HEK293 (cell line): ENCODE measurements around the gene OR52W1.

Experiments
- GFI1B ChIP-seq: fragments of 450-650 bp; formaldehyde crosslinking; IDR thresholded peaks from 2 replicates; pipeline ENCODE4 v1.5.1; 2016; ENCODE audit warnings: missing biosample characterization, missing genetic modification characterization
- GLIS1 ChIP-seq: fragments of 450-650 bp; formaldehyde crosslinking; IDR thresholded peaks from 2 replicates; pipeline ENCODE4 v1.5.1; 2016; ENCODE audit warnings: missing biosample characterization, missing genetic modification characterization
- KLF16 ChIP-seq: fragments of 450-650 bp; formaldehyde crosslinking; IDR thresholded peaks from 2 replicates; pipeline ENCODE4 v1.5.1; 2017; ENCODE audit warnings: missing biosample characterization, missing genetic modification characterization
- PRDM1 ChIP-seq: fragments of 450-650 bp; formaldehyde crosslinking; IDR thresholded peaks from 2 replicates; pipeline ENCODE4; 2016; ENCODE audit warnings: missing biosample characterization, missing genetic modification characterization
- SP3 ChIP-seq: fragments of 450-650 bp; formaldehyde crosslinking; IDR thresholded peaks from 2 replicates; pipeline ENCODE4 v1.5.1; 2016; ENCODE audit warnings: missing biosample characterization, missing genetic modification characterization
- TCF7L2 ChIP-seq: IDR thresholded peaks from 2 replicates; pipeline ENCODE4 v1.6.1; 2011; ENCODE audit warnings: low read depth, mild to moderate bottlenecking, inconsistent platforms, low read length, moderate library complexity, borderline replicate concordance
- TRIM28 ChIP-seq: IDR thresholded peaks from 2 replicates; pipeline ENCODE4 v1.6.1; 2011; ENCODE audit warnings: low read length, control low read depth, borderline replicate concordance
- YY1 ChIP-seq: fragments of 450-650 bp; formaldehyde crosslinking; IDR thresholded peaks from 2 replicates; pipeline ENCODE4 v1.5.1; 2018; ENCODE audit warnings: missing biosample characterization, missing genetic modification characterization
- ZBTB17 ChIP-seq: fragments of 450-650 bp; formaldehyde crosslinking; IDR thresholded peaks from 2 replicates; pipeline ENCODE4 v1.5.1; 2016; ENCODE audit warnings: missing biosample characterization, missing genetic modification characterization
- ZBTB21 ChIP-seq: fragments of 450-650 bp; formaldehyde crosslinking; IDR thresholded peaks from 2 replicates; pipeline ENCODE4 v1.5.1; 2017; ENCODE audit warnings: missing biosample characterization, missing genetic modification characterization
- ZBTB7A ChIP-seq: fragments of 450-650 bp; formaldehyde crosslinking; IDR thresholded peaks from 2 replicates; pipeline ENCODE4 v1.5.1; 2016; ENCODE audit warnings: low read depth, missing biosample characterization, missing genetic modification characterization
- ZIC2 ChIP-seq: fragments of 450-650 bp; formaldehyde crosslinking; IDR thresholded peaks from 2 replicates; pipeline ENCODE4 v1.5.1; 2016; ENCODE audit warnings: missing biosample characterization, missing genetic modification characterization
- ZNF175 ChIP-seq: fragments of 450-650 bp; formaldehyde crosslinking; IDR thresholded peaks from 2 replicates; pipeline ENCODE4 v1.5.1; 2016; ENCODE audit warnings: missing biosample characterization, missing genetic modification characterization
- ZNF221 ChIP-seq: fragments of 450-650 bp; formaldehyde crosslinking; IDR thresholded peaks from 2 replicates; pipeline ENCODE4 v1.5.1; 2017; ENCODE audit warnings: missing biosample characterization, missing genetic modification characterization, borderline replicate concordance
- ZNF274 ChIP-seq, 2 experiments: fragments of 200-500 bp in 1 of 2; fragments of 450-650 bp in 1 of 2; sonication (Bioruptor generic) in 1 of 2; formaldehyde crosslinking in 1 of 2; IDR thresholded peaks; 2 replicates each; pipeline versions ENCODE4 v1.5.1 to v1.6.1; 2014 to 2016; ENCODE audit warnings: borderline replicate concordance in 1 of 2, inconsistent platforms in 1 of 2, low read length in 1 of 2, missing biosample characterization in 1 of 2, missing genetic modification characterization in 1 of 2
- ZNF350 ChIP-seq: fragments of 450-650 bp; formaldehyde crosslinking; IDR thresholded peaks from 2 replicates; pipeline ENCODE4 v1.5.0; 2017; ENCODE audit warnings: missing biosample characterization, mild to moderate bottlenecking, missing genetic modification characterization
- ZNF366 ChIP-seq: fragments of 450-650 bp; formaldehyde crosslinking; conservative IDR thresholded peaks from 2 replicates; pipeline ENCODE4 v1.5.1; 2016; ENCODE audit warnings: missing biosample characterization, missing genetic modification characterization
- ZNF37A ChIP-seq: fragments of 450-650 bp; IDR thresholded peaks from 2 replicates; pipeline ENCODE4 v1.5.1; 2018; ENCODE audit warnings: missing biosample characterization, missing genetic modification characterization
- ZNF404 ChIP-seq: fragments of 450-650 bp; formaldehyde crosslinking; IDR thresholded peaks from 2 replicates; pipeline ENCODE4 v1.5.1; 2017; ENCODE audit warnings: missing biosample characterization, missing genetic modification characterization
- ZNF48 ChIP-seq: fragments of 450-650 bp; formaldehyde crosslinking; IDR thresholded peaks from 2 replicates; pipeline ENCODE4 v1.5.1; 2016; ENCODE audit warnings: missing biosample characterization, missing genetic modification characterization
- ZNF514 ChIP-seq: fragments of 450-650 bp; formaldehyde crosslinking; IDR thresholded peaks from 2 replicates; pipeline ENCODE4 v1.5.1; 2016; ENCODE audit warnings: missing biosample characterization, missing genetic modification characterization
- ZNF549 ChIP-seq: fragments of 450-650 bp; IDR thresholded peaks from 2 replicates; pipeline ENCODE4 v1.5.1; 2018; ENCODE audit warnings: missing biosample characterization, missing genetic modification characterization, mild to moderate bottlenecking, inconsistent platforms, moderate library complexity
- ZNF560 ChIP-seq: fragments of 450-650 bp; formaldehyde crosslinking; IDR thresholded peaks from 2 replicates; pipeline ENCODE4 v1.5.1; 2017; ENCODE audit warnings: missing biosample characterization, missing genetic modification characterization, borderline replicate concordance
- ZNF792 ChIP-seq: fragments of 450-650 bp; formaldehyde crosslinking; IDR thresholded peaks from 2 replicates; pipeline ENCODE4 v1.5.1; 2016; ENCODE audit warnings: missing biosample characterization, missing genetic modification characterization
- ZSCAN23 ChIP-seq: fragments of 450-650 bp; formaldehyde crosslinking; IDR thresholded peaks from 2 replicates; pipeline ENCODE4 v1.5.1; 2016; ENCODE audit warnings: missing biosample characterization, missing genetic modification characterization
- ZSCAN30 ChIP-seq: fragments of 450-650 bp; IDR thresholded peaks from 2 replicates; pipeline ENCODE4 v1.5.1; 2018; ENCODE audit warnings: missing biosample characterization, mild to moderate bottlenecking, missing genetic modification characterization, moderate library complexity
- TF ChIP-seq, protein P1 (sequence below): fragments of 450-650 bp; formaldehyde crosslinking; IDR thresholded peaks from 2 replicates; pipeline ENCODE4 v1.5.1; 2016; ENCODE audit warnings: missing biosample characterization, missing genetic modification characterization
- TF ChIP-seq, protein P2 (sequence below): fragments of 450-650 bp; formaldehyde crosslinking; IDR thresholded peaks from 2 replicates; pipeline ENCODE4 v1.5.1; 2016; ENCODE audit warnings: missing biosample characterization, missing genetic modification characterization
- TF ChIP-seq, protein P3 (sequence below): fragments of 450-650 bp; formaldehyde crosslinking; IDR thresholded peaks from 2 replicates; pipeline ENCODE4 v1.5.1; 2016; ENCODE audit warnings: missing biosample characterization, missing genetic modification characterization
- TF ChIP-seq, protein P4 (sequence below): fragments of 450-650 bp; formaldehyde crosslinking; IDR thresholded peaks from 2 replicates; pipeline ENCODE4 v1.5.1; 2017; ENCODE audit warnings: missing biosample characterization, missing genetic modification characterization

Gene OR52W1

DNA sequence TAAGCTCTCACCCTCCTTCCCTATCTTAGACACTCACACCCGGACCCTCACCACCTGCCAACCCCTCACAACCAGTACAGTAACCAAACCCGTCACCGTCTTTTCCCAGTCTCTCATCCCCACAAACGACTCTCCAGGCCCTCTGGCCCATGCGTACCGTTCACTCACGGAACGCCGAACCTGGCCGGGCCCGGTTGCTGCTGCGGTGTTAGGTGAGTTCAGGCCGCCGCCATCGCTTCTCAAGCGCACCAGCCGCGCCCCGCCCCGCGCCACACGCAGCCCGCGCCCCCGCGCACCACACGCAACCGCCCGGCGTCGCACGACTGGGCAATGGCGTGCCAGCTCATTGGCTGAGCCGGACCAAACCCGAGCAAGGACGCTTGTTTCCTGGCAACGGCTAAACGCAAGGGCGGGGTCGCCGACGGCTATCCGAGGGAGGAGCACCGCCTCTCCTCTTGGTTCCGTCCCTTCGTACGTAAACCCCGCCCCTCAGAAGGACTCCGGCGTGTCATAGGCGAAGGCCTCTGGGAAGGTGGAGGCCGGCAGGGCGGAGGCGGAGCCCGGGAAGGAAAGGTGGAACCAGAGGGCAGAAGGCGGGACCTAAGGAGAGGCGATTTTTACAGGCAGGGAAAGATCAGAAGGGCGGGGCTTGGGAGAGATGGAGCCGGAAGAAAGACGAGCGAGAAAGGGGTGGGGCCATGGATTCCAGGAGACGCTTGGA, 35.5 kb downstream of the OR52W1 start, which contains the start of gene FHIP1B (continued):
- TF ChIP-seq TRIM28 = no peak
- TF ChIP-seq YY1 (tag by site-specific recombination) = peak; percentile 72
- peak; percentile 96 for TF ChIP-seq ZNF366 (tag by site-specific recombination)
- TF ChIP-seq ZBTB7A (tag by site-specific recombination) = 0 out of 2 replicates have a peak, but pooled peaks have one; percentile 33
- no peak for TF ChIP-seq ZBTB21
- TF ChIP-seq ZNF560 = no peak
- peak; percentile 75; the same call in 1 of the 2 replicates for TF ChIP-seq ZBTB17 (tag by site-specific recombination)
- no peak for TF ChIP-seq ZNF175
- TF ChIP-seq ZNF37A = no peak
- TF ChIP-seq ZSCAN30 (tag by site-specific recombination) = no peak
- TF ChIP-seq, protein P1, sequence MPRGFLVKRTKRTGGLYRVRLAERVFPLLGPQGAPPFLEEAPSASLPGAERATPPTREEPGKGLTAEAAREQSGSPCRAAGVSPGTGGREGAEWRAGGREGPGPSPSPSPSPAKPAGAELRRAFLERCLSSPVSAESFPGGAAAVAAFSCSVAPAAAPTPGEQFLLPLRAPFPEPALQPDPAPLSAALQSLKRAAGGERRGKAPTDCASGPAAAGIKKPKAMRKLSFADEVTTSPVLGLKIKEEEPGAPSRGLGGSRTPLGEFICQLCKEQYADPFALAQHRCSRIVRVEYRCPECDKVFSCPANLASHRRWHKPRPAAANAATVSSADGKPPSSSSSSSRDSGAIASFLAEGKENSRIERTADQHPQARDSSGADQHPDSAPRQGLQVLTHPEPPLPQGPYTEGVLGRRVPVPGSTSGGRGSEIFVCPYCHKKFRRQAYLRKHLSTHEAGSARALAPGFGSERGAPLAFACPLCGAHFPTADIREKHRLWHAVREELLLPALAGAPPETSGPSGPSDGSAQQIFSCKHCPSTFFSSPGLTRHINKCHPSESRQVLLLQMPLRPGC (tag by site-specific recombination) = 0 out of 2 replicates have a peak, but pooled peaks have one; percentile 5
- TF ChIP-seq ZNF792 = 0 out of 2 replicates have a peak, but pooled peaks have one; percentile 32
- TF ChIP-seq, protein P2, sequence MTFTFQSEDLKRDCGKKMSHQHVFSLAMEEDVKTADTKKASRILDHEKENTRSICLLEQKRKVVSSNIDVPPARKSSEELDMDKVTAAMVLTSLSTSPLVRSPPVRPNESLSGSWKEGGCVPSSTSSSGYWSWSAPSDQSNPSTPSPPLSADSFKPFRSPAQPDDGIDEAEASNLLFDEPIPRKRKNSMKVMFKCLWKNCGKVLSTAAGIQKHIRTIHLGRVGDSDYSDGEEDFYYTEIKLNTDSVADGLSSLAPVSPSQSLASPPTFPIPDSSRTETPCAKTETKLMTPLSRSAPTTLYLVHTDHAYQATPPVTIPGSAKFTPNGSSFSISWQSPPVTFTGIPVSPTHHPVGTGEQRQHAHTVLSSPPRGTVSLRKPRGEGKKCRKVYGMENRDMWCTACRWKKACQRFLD (tag by site-specific recombination) = no peak
- TF ChIP-seq ZNF549 = no peak
- TF ChIP-seq, protein P3, sequence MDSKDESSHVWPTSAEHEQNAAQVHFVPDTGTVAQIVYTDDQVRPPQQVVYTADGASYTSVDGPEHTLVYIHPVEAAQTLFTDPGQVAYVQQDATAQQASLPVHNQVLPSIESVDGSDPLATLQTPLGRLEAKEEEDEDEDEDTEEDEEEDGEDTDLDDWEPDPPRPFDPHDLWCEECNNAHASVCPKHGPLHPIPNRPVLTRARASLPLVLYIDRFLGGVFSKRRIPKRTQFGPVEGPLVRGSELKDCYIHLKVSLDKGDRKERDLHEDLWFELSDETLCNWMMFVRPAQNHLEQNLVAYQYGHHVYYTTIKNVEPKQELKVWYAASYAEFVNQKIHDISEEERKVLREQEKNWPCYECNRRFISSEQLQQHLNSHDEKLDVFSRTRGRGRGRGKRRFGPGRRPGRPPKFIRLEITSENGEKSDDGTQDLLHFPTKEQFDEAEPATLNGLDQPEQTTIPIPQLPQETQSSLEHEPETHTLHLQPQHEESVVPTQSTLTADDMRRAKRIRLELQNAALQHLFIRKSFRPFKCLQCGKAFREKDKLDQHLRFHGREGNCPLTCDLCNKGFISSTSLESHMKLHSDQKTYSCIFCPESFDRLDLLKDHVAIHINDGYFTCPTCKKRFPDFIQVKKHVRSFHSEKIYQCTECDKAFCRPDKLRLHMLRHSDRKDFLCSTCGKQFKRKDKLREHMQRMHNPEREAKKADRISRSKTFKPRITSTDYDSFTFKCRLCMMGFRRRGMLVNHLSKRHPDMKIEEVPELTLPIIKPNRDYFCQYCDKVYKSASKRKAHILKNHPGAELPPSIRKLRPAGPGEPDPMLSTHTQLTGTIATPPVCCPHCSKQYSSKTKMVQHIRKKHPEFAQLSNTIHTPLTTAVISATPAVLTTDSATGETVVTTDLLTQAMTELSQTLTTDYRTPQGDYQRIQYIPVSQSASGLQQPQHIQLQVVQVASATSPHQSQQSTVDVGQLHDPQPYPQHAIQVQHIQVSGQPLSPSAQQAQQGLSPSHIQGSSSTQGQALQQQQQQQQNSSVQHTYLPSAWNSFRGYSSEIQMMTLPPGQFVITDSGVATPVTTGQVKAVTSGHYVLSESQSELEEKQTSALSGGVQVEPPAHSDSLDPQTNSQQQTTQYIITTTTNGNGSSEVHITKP (tag by site-specific recombination) = no peak
- TF ChIP-seq GLIS1 (tag by site-specific recombination) = peak; percentile 35; the same call in 1 of the 2 replicates
- TF ChIP-seq ZNF404 (tag by site-specific recombination) = no peak
- no peak for TF ChIP-seq PRDM1
- no peak for TF ChIP-seq ZNF274 (IDR thresholded peaks at IDR 0.05; ENCODE audit: low read length)
- no peak for TF ChIP-seq ZNF274 (tag by site-specific recombination; IDR thresholded peaks at IDR 0.05; ENCODE audit: borderline replicate concordance)
- no peak; the same call in 1 of the 2 replicates for TF ChIP-seq ZIC2 (tag by site-specific recombination)
- no peak for TF ChIP-seq TCF7L2
- TF ChIP-seq ZNF48 (tag by site-specific recombination) = no peak
- no peak for TF ChIP-seq ZNF221 (tag by site-specific recombination)
- TF ChIP-seq, protein P4, sequence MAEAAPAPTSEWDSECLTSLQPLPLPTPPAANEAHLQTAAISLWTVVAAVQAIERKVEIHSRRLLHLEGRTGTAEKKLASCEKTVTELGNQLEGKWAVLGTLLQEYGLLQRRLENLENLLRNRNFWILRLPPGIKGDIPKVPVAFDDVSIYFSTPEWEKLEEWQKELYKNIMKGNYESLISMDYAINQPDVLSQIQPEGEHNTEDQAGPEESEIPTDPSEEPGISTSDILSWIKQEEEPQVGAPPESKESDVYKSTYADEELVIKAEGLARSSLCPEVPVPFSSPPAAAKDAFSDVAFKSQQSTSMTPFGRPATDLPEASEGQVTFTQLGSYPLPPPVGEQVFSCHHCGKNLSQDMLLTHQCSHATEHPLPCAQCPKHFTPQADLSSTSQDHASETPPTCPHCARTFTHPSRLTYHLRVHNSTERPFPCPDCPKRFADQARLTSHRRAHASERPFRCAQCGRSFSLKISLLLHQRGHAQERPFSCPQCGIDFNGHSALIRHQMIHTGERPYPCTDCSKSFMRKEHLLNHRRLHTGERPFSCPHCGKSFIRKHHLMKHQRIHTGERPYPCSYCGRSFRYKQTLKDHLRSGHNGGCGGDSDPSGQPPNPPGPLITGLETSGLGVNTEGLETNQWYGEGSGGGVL (tag by site-specific recombination) = peak; percentile 6; the same call in 1 of the 2 replicates
- no peak for TF ChIP-seq GFI1B
- no peak for TF ChIP-seq ZSCAN23 (tag by site-specific recombination)
- peak; percentile 94 for TF ChIP-seq SP3
- no peak for TF ChIP-seq ZNF514 (tag by site-specific recombination)
- 0 out of 2 replicates have a peak, but pooled peaks have one; percentile 28 for TF ChIP-seq KLF16 (tag by site-specific recombination)
- no peak for TF ChIP-seq ZNF350 (tag by site-specific recombination)
